Measurements from ENCODE around the gene DNAJC5.

The DNAJC5 gene

DNA sequence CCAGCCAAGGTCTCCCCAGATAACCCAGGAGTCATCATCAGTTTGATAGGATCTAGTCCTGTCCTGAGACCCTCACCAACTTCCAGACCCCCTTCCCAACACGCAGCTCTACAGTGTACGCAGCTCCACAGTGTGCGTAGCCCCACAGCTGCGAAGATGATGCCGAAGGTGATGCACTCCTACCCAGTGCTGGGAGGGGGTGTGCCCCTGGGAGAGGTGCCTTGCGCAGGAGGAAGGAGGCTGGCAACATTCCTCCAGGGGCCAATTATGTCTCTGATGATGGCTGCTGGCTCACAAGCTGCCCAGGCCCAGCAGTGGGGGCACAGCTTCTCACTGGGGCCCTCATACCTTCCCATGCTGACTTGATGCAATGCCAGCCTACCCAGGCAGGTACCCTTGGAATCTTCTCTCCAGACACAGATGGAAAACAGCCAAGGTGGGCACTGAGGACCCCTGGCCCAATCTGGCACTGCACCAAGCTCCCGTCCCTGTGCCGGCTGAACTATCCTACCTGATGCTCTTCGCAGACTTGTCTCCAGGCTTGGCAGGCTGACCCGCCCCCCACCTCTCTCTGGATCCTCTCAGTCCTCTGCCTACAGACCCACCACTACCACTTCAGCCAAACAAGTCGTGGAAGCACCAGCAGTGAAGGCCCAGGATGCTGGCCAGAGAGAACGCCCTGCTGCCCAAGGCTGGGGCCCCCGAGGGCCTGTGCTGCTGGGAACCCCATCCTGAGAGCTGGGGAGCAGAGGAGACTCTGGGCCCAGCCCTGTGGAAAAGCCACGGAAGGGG lies 73.4 kb downstream of the DNAJC5 start:
- H3K4me3 ChIP-seq (IDR thresholded peaks at IDR 0.05; ENCODE audit: insufficient read depth, low read depth, low read length) = no peak overlapping the region
- peaks cover 14% of the 10 kb centered on the region for H3K4me1 ChIP-seq (ENCODE audit: low read depth, poor library complexity, severe bottlenecking)
- peak overlapping the region; percentile 32; the same call in 1 of the 2 replicates for H3K27ac ChIP-seq
- TF ChIP-seq CTCF (conservative IDR thresholded peaks at IDR 0.05; ENCODE audit: low read depth, low read length) = no peak
- H3K9ac ChIP-seq = peak overlapping the region; percentile 87; the same call in 1 of the 2 replicates
- no peaks in the 10 kb centered on the region for H4K20me1 ChIP-seq (ENCODE audit: insufficient read depth)
- H3K79me2 ChIP-seq (ENCODE audit: insufficient read depth, low read depth) = peaks cover 15% of the 10 kb centered on the region
- no peak overlapping the region for H2AFZ ChIP-seq (ENCODE audit: low read depth)
- no peaks in the 10 kb centered on the region for H3K36me3 ChIP-seq (ENCODE audit: insufficient read depth)
- peak overlapping the region; percentile 97 for H3K4me2 ChIP-seq
- peaks cover 11% of the 10 kb centered on the region; the same call in 1 of the 2 replicates for H3K27me3 ChIP-seq (ENCODE audit: insufficient read depth, low read depth)

DNA sequence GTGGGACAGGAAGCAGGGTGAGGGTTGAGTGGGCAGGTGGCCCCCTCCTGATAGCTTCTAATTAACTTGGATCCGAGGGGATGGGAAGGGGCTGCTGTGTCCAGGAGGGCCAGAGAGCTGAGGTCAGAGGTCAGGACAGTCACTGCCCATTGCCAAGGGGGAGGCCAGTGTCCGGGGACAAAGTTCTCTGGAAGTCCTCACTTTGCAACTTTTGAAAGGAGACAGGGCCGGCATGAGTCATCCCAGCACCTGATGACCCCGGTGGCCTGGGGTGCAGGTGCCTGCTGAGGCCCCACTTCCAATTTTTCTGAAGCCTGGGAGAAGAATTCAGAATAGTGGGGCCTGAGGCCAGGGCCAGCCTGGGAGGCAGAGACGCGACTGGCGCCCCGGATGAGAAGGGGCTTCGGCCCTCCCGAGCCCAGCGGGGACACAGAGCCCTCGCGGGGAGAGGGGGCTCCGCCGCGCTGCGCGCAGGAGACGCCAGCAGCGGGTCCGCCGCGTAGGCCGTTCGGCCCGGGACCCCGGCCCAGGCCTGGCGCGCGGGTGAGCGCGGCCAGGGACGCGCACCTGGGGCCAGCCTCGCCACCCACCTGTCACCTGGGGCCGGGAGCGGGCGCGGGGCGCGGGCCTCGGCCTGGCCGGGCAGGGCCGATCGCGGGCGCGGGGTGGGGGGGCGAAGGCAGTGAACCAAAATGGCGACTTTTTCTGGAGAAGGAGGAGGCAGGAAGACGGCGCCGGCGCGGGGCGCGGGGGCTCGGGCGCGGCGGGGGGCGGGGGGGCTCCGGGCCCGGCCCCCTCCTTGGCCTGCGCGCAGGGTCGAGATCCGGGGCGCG lies 74.2 kb downstream of the DNAJC5 start:
- peak overlapping the region; percentile 97 for H3K4me2 ChIP-seq
- peaks cover 15% of the 10 kb centered on the region for H3K79me2 ChIP-seq (ENCODE audit: insufficient read depth, low read depth)
- H3K27ac ChIP-seq = peak overlapping the region; percentile 32; the same call in 1 of the 2 replicates
- peaks cover 11% of the 10 kb centered on the region; the same call in 1 of the 2 replicates for H3K27me3 ChIP-seq (ENCODE audit: insufficient read depth, low read depth)
- peaks cover 21% of the 10 kb centered on the region for H3K4me1 ChIP-seq (ENCODE audit: low read depth, poor library complexity, severe bottlenecking)
- H3K36me3 ChIP-seq (ENCODE audit: insufficient read depth) = no peaks in the 10 kb centered on the region
- H2AFZ ChIP-seq (ENCODE audit: low read depth) = no peak overlapping the region
- H3K9ac ChIP-seq = peak overlapping the region; percentile 87
- no peaks in the 10 kb centered on the region for H4K20me1 ChIP-seq (ENCODE audit: insufficient read depth)
- H3K4me3 ChIP-seq (IDR thresholded peaks at IDR 0.05; ENCODE audit: insufficient read depth, low read depth, low read length) = no peak overlapping the region
- TF ChIP-seq CTCF (conservative IDR thresholded peaks at IDR 0.05; ENCODE audit: low read depth, low read length) = no peak

- H3K36me3 ChIP-seq (ENCODE audit: insufficient read depth) = no peaks in the 10 kb centered on the region
- H4K20me1 ChIP-seq (ENCODE audit: insufficient read depth) = no peaks in the 10 kb centered on the region
- peak within 1 kb of the TSS; percentile 87 for H3K9ac ChIP-seq
- no peak within 1 kb of the TSS for H3K4me3 ChIP-seq (IDR thresholded peaks at IDR 0.05; ENCODE audit: insufficient read depth, low read depth, low read length)
- peak within 1 kb of the TSS; percentile 97 for H3K4me2 ChIP-seq
- peak within 1 kb of the TSS; percentile 50; the same call in 1 of the 2 replicates for H2AFZ ChIP-seq (ENCODE audit: low read depth)
- peaks cover 22% of the 10 kb centered on the region for H3K4me1 ChIP-seq (ENCODE audit: low read depth, poor library complexity, severe bottlenecking)
- peaks cover 11% of the 10 kb centered on the region; the same call in 1 of the 2 replicates for H3K27me3 ChIP-seq (ENCODE audit: insufficient read depth, low read depth)
- no peak for TF ChIP-seq CTCF (conservative IDR thresholded peaks at IDR 0.05; ENCODE audit: low read depth, low read length)
- peaks cover 15% of the 10 kb centered on the region for H3K79me2 ChIP-seq (ENCODE audit: insufficient read depth, low read depth)
- H3K27ac ChIP-seq = peak within 1 kb of the TSS; percentile 32; the same call in 1 of the 2 replicates
These were observed 75.2 kb downstream of the DNAJC5 start, which contains the start of gene ZNF512B for GRCh38 chr20:63969838-63970713. ZNF512B (minus strand) TSS chr20:63969930; CDS start chr20:63967950, 1,980 bp downstream.
